Psoas muscle (tissue), 8 donors: Measurements from ENCODE around the gene C10orf62. TPM values are rescaled to one million over a fixed set of nuclear protein-coding genes. Genes with fewer than 3 reads are reported as not detected.

ENCODE experiments used
- ATAC-seq, 4 donors: fragments of 200-7000 bp; cut with Tn5 transposase; one replicate each; pipeline ENCODE4 v1.9.1; 2020; ENCODE audit warnings: moderate library complexity in 3 of 4, mild to moderate bottlenecking in 2 of 4
- DNase-seq, 2 donors: peaks; one replicate each; pipeline ENCODE4 v3.0.0-alpha.2; 2020
- H3K27ac ChIP-seq: fragments of 200-600 bp; one replicate; pipeline ENCODE4 v1.8.0; 2022
- H3K27me3 ChIP-seq, 3 donors: fragments of 200-600 bp in 1 of 3; one replicate each; pipeline versions ENCODE4 v1.6.1 to v1.8.0; 2013 to 2022; ENCODE audit warnings: low read length in 2 of 3, mild to moderate bottlenecking in 2 of 3, moderate library complexity in 1 of 3; ENCODE audit not compliant: insufficient read depth in 3 of 3
- H3K36me3 ChIP-seq, 2 donors: fragments of 200-600 bp in 1 of 2; one replicate each; pipeline versions ENCODE4 v1.6.1 to v1.8.0; 2013 to 2022; ENCODE audit warnings: low read depth in 1 of 2, mild to moderate bottlenecking in 1 of 2, moderate library complexity in 1 of 2; ENCODE audit not compliant: insufficient read depth in 1 of 2
- H3K4me1 ChIP-seq: fragments of 200-600 bp; one replicate; pipeline ENCODE4 v1.8.0; 2022
- H3K4me3 ChIP-seq: fragments of 200-600 bp; one replicate; pipeline ENCODE4 v1.8.0; 2022; ENCODE audit warnings: mild to moderate bottlenecking
- H3K9me3 ChIP-seq: fragments of 200-600 bp; one replicate; pipeline ENCODE4 v1.8.0; 2022
- CTCF ChIP-seq: fragments of 200-600 bp; IDR thresholded peaks from one replicate; pipeline ENCODE4 v1.8.0; 2022; ENCODE audit warnings: antibody characterized with exemption
- WGBS, 3 donors: extraction: QIAGEN DNeasy Blood & Tissue Kit; methylation state at CpG; one replicate each; pipeline versions ENCODE4 v1.1.6 to v1.1.7; 2013; 5-methylcytosine and 5-hydroxymethylcytosine counted together
- intact Hi-C, 2 donors: fragments of 100-400 bp; cut with DNase I; formaldehyde crosslinking; loops; one replicate each; pipeline versions ENCODE4 v1.11.0 to v1.14.2; 2022
- polyA plus RNA-seq, 3 donors: library from polyadenylated mRNA; stranded (reverse); fragments of 200-250 nt; gene quantifications; one replicate each; pipeline ENCODE4 v1.2.3, GENCODE V29; 2013
- total RNA-seq, 4 donors: library from RNA; stranded (reverse); fragmentation: NEBNext Ultra II Directional in 2 of 4; extraction: Animal tissue kit (Norgen Biotek cat#: 25700) in 2 of 4; gene quantifications; one replicate each; pipeline versions ENCODE4 v1.2.1 to v1.2.4, GENCODE V29; 2021 to 2023
- donor health status: healthy with polysubstance abuse.
- donor health status: DM: no; HTN: no; CAD: no; lungs with moderate emphysema.
- donor health status: Bipolar disorder and iron deficiency.
- donor health status: healthy.
- donor health status: DM: yes; HTN: yes; CAD: no.
- donor health status: DM: no; HTN: no; CAD: no.
- donor health status: DM: no; HTN: no; CAD: no.
- donor health status: DM: yes; HTN: yes; CAD: no.

The C10orf62 gene
- total and polyA plus RNA-seq, 7 donors, result 0.12 to 1.1 (median 0.56) TPM; not detected in 2

GRCh38 chr10:97584798-97585438, 4.6 kb upstream of the C10orf62 start:
- peak; percentile 0 to 21 (median 10) for ATAC-seq
- Histone ChIP-seq H3K4me3 (no peak overlapping the region), H3K4me1 (peaks cover 24% of the 10 kb centered on the region), H3K27me3 (no peaks in the 10 kb centered on the region), H3K9me3 (no peaks in the 10 kb centered on the region), H3K27ac (peak overlapping the region; percentile 69), H3K36me3 (peaks cover 0 to 29% of the 10 kb centered on the region in 2 donors)
- intact Hi-C loops, result no loop called here
- WGBS, 3 donors, result 62 to 81% (median 69%) methylated on average over 5 of the region's 5 CpGs
- TF ChIP-seq CTCF, result no peak
- peak in 1 of 2 donors; percentile 57 for DNase-seq

- no peak overlapping the region for H3K4me3 ChIP-seq
Observed at GRCh38 chr10:97585439-97585811, 4.1 kb upstream of the C10orf62 start.

GRCh38 chr10:97587183-97587582, 2.3 kb upstream of the C10orf62 start:
- DNase-seq (no peak), ATAC-seq (no peak)
- intact Hi-C loops, result no loop called here
- H3K9me3 ChIP-seq, result no peaks in the 10 kb centered on the region
- no peaks in the 10 kb centered on the region for H3K27me3 ChIP-seq
- peaks cover 0 to 6% of the 10 kb centered on the region in 2 donors for H3K36me3 ChIP-seq
- no peak overlapping the region for H3K4me3 ChIP-seq
- peaks cover 24% of the 10 kb centered on the region for H3K4me1 ChIP-seq
- no peak for TF ChIP-seq CTCF
- peak overlapping the region; percentile 23 for H3K27ac ChIP-seq
- 75 to 92% (median 79%) methylated on average over 2 of the region's 2 CpGs for WGBS, 3 donors

More at GRCh38 chr10:97585439-97585811, 4.1 kb upstream of the C10orf62 start:
- H3K9me3 ChIP-seq, result no peaks in the 10 kb centered on the region
- H3K4me1 ChIP-seq, result peaks cover 24% of the 10 kb centered on the region
- DNase-seq (peak in 1 of 2 donors; percentile 48), ATAC-seq (peak in 3 of 4 donors; percentile 4 to 11 (median 7))
- 78 to 82% (median 79%) methylated on average over 5 of the region's 5 CpGs for WGBS, 3 donors
- TF ChIP-seq CTCF, result no peak
- intact Hi-C loops, result no loop called here
- peak overlapping the region; percentile 69 for H3K27ac ChIP-seq
- peaks cover 0 to 24% of the 10 kb centered on the region in 2 donors for H3K36me3 ChIP-seq
- no peaks in the 10 kb centered on the region for H3K27me3 ChIP-seq

GRCh38 chr10:97590082-97590747, 694 bp downstream of the C10orf62 start:
- Histone ChIP-seq H3K4me3 (no peak overlapping the region), H3K4me1 (peaks cover 5% of the 10 kb centered on the region), H3K9me3 (no peaks in the 10 kb centered on the region), H3K27me3 (no peaks in the 10 kb centered on the region), H3K36me3 (no peaks in the 10 kb centered on the region), H3K27ac (no peak overlapping the region)
- WGBS, 3 donors, result 89 to 96% (median 89%) methylated on average over 15 of the region's 15 CpGs
- DNase-seq, result peak in 1 of 2 donors; percentile 40
- no peak for TF ChIP-seq CTCF
- no peak for ATAC-seq
- intact Hi-C loops, result no loop called here
